Fibroblast of lung (primary cell): Measurements from ENCODE around the gene GPR32.
"Not testable (repeated sequence)": the region's sequence is repeated elsewhere in the genome, so short reads cannot be mapped to it uniquely, and the experiment has no call there.

ENCODE experiments used
- CTCF ChIP-seq, 2 donors: IDR thresholded peaks in 1 of 2; conservative IDR thresholded peaks in 1 of 2; 1 replicate in 1 of 2; 2 replicates in 1 of 2; pipeline ENCODE4 v1.5.1; 2011 to 2012; ENCODE audit warnings: low read length in 2 of 2, control low read depth in 1 of 2, inconsistent platforms in 1 of 2, low read depth in 1 of 2, mild to moderate bottlenecking in 1 of 2
- EZH2 ChIP-seq: IDR thresholded peaks from 2 replicates; pipeline ENCODE4 v1.5.1; 2012; ENCODE audit warnings: low read length, control low read depth, mild to moderate bottlenecking; ENCODE audit errors: missing control alignments

DNA sequence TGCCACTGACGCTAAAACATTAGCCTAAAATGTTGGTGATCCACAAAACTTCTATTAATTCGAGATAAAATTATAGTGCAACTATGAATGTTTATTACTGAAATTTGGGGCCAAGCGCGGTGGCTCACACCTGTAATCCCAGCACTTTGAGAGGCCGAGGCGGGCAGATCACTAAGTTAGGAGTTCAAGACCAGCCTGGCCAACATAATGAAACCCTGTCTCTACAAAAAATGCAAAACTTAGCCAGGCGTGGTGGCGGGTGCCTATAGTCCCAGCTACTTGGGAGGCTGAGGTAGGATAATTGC is 13.5 kb downstream of the GPR32 start:
- TF ChIP-seq EZH2; CTCF (conservative IDR thresholded peaks at IDR 0.05 in 1 of 2, IDR thresholded peaks at IDR 0.05 in 1 of 2; ENCODE audit: low read depth in 1 of 2, low read length in 2 of 2): not testable (repeated sequence)
